ENCODE data around the gene UBC. TPM values are rescaled to one million over a fixed set of nuclear protein-coding genes. Genes with fewer than 3 reads are reported as not detected.

The UBC gene
- 942 and 1,012 TPM in 2 replicates for polyA plus RNA-seq (2014; cell fraction: cytosol; rRNA removed)
- polyA plus RNA-seq (2014; cell fraction: nucleus; rRNA removed) = 520 and 534 TPM in 2 replicates

- DNase-seq (ENCODE audit: low spot score) = peak; percentile 95
These were observed at the start of gene UBC for GRCh38 chr12:124914392-124915238. TSS of gene UBC (minus strand) at chr12:124914650. CDS start at chr12:124913771, 879 bp downstream.

DNA sequence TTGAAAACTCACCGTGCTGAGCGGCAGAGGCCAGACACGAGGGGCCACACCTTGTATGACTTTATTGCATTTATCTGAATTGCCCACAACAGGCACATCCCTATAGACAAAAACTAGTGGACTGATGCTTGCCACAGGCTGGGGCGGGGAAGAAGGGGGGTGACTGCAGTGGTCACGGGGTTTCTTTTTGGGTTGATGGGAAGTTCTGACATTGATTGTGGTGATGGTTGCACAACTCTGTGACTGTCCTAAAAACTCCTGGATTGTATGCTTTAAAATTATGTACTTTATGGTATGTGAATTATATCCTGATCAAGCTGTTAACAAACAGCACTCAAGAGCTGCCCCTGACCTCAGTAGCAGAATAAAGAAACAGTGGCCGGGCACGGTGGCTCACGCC lies 48.8 kb upstream of the UBC start:
- DNase-seq (ENCODE audit: low spot score) = no peak

- no peak for DNase-seq (ENCODE audit: low spot score)
These were observed 46.6 kb upstream of the UBC start for GRCh38 chr12:124961055-124961454.

DNA sequence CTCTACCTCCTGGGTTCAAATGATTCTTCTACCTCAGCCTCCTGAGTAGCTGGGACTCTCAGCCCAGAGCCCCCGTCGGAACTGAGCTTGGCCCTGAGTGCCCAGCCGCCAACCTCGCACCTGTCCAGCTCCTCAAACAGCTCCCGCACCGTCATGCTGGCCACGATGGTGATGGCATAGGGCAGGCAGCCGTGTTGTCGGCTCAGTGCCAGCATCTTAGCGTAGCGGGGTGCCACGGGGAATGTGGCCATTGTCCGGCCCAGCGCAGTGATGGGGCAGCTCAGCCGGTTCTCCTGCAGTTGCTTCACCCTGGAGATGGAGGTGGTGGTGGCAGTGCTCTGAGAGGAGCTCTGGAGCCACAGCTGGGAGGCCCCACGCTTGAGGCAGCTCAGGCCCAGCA lies 42.1 kb upstream of the UBC start:
- DNase-seq (ENCODE audit: low spot score) = no peak

GRCh38 chr12:124954771-124955170 lies 40.3 kb upstream of the UBC start:
- DNase-seq (ENCODE audit: low spot score) = no peak

DNA sequence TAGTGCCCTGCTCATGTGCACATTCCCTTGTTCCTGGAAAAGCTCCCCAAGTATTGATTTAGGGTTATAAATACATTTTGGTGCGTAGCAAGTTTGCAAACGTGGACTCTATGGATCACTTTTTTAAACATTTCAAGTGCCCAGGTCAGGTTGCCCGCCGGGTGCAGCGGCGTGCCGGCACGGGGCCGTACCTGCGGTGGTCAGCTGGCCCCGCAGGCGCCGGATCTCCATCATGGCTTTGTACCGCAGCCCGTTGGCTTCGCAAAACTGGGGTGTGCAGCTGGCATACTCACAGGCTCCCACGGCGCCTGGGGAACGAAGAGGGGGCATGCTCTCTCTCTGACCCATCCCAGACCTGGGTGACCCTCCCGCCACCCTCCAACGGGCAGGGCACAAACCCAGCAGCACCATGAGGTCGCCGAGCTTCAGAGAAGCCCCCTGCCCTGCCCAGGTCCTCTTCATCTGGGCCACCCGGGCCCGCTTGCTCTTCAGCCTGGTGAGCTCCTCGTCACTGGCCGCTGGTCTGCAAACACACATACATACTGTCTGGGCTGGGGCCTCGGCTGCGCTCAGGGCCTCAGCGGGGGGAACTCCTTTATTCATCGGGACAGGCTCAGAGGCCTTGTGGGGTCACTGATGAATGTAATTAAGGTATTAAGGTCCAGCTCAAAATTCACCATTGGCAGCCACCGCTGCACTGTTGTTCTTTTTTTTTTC lies 39.4 kb upstream of the UBC start:
- DNase-seq (ENCODE audit: low spot score) = no peak

DNA sequence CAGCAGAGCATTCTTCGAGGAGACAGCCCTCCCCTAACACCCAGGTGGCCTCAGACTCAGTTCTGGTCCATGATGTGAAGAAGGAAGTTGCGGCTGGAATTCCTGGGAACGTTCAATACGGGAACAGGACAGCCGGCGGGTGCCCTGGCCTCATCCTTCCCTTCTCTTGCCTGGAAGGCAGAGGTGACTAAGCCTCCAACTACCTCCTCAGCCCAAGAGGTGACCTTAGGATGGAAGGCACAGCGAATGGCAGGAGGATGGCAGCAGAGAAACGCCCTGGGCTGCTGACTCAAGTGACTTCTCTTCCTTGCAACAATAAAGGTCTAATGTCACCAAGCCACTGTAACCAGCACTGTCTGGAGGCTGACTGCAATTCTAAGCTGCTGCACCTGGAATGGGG lies 38.4 kb upstream of the UBC start:
- no peak for DNase-seq (ENCODE audit: low spot score)

DNA sequence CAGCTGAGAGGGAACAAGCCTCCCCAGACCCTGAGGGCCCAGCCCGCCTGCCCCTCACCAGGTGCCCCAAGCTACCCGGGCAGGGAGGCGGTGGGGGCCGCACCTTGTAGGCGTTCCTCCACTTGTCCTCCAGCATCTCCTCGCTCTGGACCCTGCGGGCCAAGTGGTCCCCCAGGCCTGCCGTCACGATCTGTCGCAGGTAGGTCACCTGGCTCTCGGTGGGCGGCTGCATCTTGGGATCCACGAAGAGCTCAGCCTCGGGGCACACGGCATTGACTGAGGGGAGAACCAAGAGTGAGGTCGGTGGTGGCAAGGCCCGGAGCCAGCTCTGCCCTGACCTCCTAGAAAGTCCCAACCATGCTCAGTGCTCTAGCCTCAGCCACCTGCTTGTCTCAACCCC lies 37.8 kb upstream of the UBC start:
- no peak for DNase-seq (ENCODE audit: low spot score)

- no peak for DNase-seq (ENCODE audit: low spot score)
These were observed 35.6 kb upstream of the UBC start for GRCh38 chr12:124949779-124950728.

DNA sequence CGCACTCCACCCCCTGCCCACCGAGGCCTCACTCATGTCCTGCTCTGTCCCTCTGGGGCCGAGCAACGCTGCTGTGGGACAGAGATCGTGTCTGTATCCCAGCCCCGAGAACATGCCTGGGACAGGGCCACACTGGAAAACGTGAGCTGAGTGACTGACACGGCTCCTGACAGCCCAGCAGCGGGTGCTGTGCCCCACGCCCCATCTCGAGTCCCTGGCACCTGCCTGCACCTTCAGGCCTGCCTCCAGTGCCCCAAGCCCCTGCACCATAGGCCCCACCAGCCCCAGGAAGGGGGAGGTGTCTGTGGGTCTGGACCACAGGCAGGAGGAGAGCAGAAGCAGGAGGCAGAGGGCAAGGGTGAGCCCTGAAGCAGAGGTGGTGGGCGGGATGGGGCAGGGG lies 34.6 kb upstream of the UBC start:
- no peak for DNase-seq (ENCODE audit: low spot score)

DNA sequence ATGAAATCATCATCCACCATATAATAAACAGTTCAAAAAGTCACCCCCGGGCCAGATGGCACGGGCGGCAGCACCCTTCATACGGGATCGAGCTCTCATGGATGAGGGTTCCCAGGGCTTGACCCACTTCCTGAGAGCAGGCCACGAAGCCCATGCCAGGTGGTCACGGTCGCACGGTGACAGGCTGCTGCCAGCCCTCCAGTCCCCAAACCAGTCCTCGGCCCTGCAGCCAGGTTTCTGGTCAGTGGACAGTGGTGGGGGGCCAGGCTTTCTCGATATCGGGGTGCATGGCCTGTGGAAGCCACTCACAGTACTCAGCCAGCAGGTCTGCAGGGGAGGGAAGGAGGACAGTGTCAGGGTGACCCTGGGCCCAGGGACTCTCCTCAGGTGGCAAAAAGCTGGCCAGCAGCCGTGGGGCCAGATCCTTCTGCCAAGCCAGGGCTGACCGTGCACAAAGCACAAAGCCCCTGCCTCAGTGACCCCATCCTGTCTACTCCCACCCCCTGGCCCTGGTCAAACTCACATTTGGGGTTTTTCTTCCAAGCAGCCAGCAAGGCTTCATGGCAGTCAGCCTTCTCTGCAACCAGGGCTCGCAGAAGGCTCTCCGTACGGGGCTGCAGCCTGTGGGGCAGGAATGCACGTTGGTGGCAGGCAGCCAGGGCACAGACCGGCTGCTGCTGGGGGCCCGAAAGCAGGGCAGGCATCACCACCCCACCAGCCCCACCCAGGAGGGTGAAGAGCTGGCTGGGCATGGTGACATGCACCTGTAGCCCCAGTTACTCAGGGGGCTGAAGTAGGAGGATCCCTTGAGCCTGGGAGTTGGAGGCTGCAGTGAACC lies 33.3 kb upstream of the UBC start:
- no peak for DNase-seq (ENCODE audit: low spot score)

GRCh38 chr12:124947013-124947412 lies 32.6 kb upstream of the UBC start:
- no peak for DNase-seq (ENCODE audit: low spot score)

DNA sequence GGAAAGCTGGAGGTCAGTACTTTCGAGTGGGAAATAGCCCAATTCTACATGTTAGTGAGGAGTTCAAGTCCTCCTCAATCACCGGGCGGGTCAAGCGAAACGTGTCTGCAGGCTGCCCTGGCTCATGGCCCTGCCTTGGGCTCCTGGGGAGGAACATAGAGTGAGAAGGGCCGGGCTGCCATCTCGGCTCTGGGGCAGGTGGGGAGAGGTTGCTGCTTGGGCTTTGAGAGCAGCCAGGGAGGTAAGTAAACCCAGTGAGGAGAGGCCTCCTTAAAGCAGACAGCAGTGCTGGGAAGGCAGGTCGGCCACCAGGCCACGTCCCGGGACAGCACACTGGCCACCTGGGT lies 32.0 kb upstream of the UBC start:
- no peak for DNase-seq (ENCODE audit: low spot score)

DNA sequence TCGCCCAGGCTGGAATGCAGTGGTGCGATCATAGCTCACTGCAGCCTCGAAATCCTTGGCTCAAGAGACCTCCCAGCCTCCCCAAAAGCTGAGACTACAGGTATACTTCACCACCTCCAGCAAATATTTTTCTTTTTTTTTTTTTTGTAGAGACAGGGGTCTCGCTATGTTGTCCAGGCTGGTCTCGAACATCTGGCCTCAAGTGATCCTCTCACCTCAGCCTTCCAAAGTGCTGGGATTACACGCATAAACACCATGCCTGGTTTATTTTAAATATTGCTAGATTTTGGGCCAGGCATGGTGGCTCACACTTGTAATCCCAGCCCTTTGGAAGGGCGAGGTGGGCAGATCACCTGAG lies 26.7 kb upstream of the UBC start:
- no peak for DNase-seq (ENCODE audit: low spot score)

DNA sequence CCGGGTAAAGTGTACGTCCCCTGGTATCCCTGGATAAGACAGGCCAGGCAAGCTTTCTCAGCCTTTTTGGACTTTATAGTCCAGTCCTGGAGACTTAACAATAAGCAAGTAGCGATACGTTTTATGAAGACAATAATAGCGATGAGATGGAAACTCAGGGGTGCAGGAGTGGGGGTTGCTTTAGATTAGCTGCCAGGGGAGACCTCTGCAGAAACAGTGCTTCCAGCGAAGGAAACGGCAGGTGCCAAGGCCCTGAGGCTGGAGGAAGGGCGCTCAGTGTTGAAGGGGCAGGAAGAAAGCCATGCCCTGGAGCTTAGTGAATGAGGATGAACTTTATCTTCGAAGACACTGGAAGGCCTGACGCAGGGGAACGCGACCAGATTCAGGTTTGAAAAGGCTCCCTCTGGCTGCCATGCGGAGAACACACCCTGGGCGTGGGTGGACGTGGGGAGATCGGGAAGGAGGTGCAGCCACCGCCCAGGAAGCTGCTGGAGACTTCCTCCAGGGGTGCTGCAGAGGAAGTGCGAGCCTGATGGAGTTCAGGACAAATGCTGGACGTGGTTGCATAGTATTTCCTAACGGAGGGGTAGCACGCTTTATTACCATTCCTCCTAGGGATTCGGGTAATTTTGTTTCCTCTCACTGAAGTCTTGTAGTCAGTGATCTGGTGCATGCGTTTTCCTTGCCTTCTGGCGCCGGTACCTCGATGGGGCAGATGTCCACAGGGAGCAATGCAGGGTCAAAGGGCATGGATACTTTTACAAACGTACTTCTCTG lies 26.1 kb upstream of the UBC start:
- peak; percentile 97 for DNase-seq (ENCODE audit: low spot score)

- no peak for DNase-seq (ENCODE audit: low spot score)
These were observed 25.6 kb upstream of the UBC start for GRCh38 chr12:124940143-124940392.

- DNase-seq (ENCODE audit: low spot score) = peak; percentile 98
These were observed 25.1 kb upstream of the UBC start for GRCh38 chr12:124939421-124940142.

- peak; percentile 92 for DNase-seq (ENCODE audit: low spot score)
These were observed 24.6 kb upstream of the UBC start for GRCh38 chr12:124939079-124939420.

GRCh38 chr12:124938587-124938986 lies 24.1 kb upstream of the UBC start:
- peak; percentile 48 for DNase-seq (ENCODE audit: low spot score)

DNA sequence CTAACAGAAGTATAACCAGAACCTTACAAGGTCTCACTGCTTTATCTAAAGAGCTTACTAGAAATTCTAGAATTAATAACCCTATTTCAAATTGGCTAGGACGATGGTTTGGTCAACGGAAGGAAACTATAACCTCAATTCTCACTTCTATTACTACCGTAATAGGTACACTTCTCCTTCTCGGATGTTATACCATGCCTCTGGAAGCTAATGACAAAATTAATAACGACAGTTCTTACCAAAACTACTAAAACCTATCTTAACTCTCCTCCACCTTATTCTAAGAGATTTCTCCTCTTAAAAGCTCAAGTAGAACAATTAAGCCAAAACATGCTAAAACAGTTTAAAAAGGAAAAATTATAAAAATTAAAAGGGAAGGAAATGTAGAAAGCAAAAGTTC lies 23.7 kb upstream of the UBC start:
- DNase-seq (ENCODE audit: low spot score) = no peak

Measured in SK-N-DZ (cell line).